ENCODE data around the gene SLC15A4.

GRCh38 chr12:128786741-128787391, 36.9 kb downstream of the SLC15A4 start:
- TF ChIP-seq FOXA1 (IDR thresholded peaks at IDR 0.05): no peak
- TF ChIP-seq SP1 (IDR thresholded peaks at IDR 0.05): no peak
- TF ChIP-seq FOXM1 (IDR thresholded peaks at IDR 0.05; ENCODE audit: borderline replicate concordance): no peak
- TF ChIP-seq TARDBP (IDR thresholded peaks at IDR 0.05): no peak
- no peak for TF ChIP-seq SUZ12 (IDR thresholded peaks at IDR 0.05)
- TF ChIP-seq, protein P1, sequence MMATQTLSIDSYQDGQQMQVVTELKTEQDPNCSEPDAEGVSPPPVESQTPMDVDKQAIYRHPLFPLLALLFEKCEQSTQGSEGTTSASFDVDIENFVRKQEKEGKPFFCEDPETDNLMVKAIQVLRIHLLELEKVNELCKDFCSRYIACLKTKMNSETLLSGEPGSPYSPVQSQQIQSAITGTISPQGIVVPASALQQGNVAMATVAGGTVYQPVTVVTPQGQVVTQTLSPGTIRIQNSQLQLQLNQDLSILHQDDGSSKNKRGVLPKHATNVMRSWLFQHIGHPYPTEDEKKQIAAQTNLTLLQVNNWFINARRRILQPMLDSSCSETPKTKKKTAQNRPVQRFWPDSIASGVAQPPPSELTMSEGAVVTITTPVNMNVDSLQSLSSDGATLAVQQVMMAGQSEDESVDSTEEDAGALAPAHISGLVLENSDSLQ (IDR thresholded peaks at IDR 0.05): no peak
- TF ChIP-seq CTBP1 (IDR thresholded peaks at IDR 0.05; ENCODE audit: borderline replicate concordance): no peak
- no peak for TF ChIP-seq FOXK2 (IDR thresholded peaks at IDR 0.05)
- TF ChIP-seq NFRKB (IDR thresholded peaks at IDR 0.05): no peak
- TF ChIP-seq BHLHE40 (IDR thresholded peaks at IDR 0.05; ENCODE audit: borderline replicate concordance): no peak

Data from HEK293T (cell line).